Esophagus squamous epithelium (tissue), 5 donors: ENCODE results near the gene ANKS1A. TPM values are rescaled to one million over a fixed set of nuclear protein-coding genes. Genes with fewer than 3 reads are reported as not detected.

ENCODE experiments used
- DNase-seq: peaks from one replicate; lab custom pipeline; 2025; lab: John Stamatoyannopoulos, UW
- H3K27ac ChIP-seq, 4 donors: fragments of 200-600 bp; sonication (generic); one replicate each; pipeline ENCODE4 v1.5.1; 2016 to 2019; ENCODE audit warnings: mild to moderate bottlenecking in 1 of 4
- H3K27me3 ChIP-seq, 4 donors: fragments of 200-600 bp; sonication (generic); 1 replicate in 3 of 4; 2 replicates in 1 of 4; pipeline versions ENCODE4 v1.5.1 to v1.6.0; 2017 to 2021; ENCODE audit warnings: antibody characterized with exemption in 1 of 4
- H3K36me3 ChIP-seq, 3 donors: fragments of 200-600 bp; sonication (generic); one replicate each; pipeline ENCODE4 v1.5.1; 2016 to 2019
- H3K4me1 ChIP-seq, 3 donors: fragments of 200-600 bp; sonication (generic); one replicate each; pipeline ENCODE4 v1.5.1; 2017 to 2019
- H3K4me3 ChIP-seq, 4 donors: fragments of 200-600 bp; sonication (generic); 1 replicate in 3 of 4; 2 replicates in 1 of 4; pipeline ENCODE4 v1.5.1; 2016 to 2019; ENCODE audit warnings: mild to moderate bottlenecking in 2 of 4, moderate library complexity in 1 of 4
- H3K9me3 ChIP-seq, 3 donors: fragments of 200-600 bp; sonication (generic); one replicate each; pipeline ENCODE4 v1.5.1; 2016 to 2019
- CTCF ChIP-seq, 6 experiments: fragments of 450-650 bp in 4 of 6; fragments of 200-600 bp in 2 of 6; sonication (generic) in 2 of 6; IDR thresholded peaks; one replicate each; pipeline ENCODE4 v1.5.1; 2016 to 2019; ENCODE audit warnings: antibody characterized with exemption in 6 of 6, mild to moderate bottlenecking in 4 of 6, moderate library complexity in 4 of 6
- POLR2A ChIP-seq, 4 donors: fragments of 450-650 bp; IDR thresholded peaks; one replicate each; pipeline ENCODE4 v1.6.1; 2017; ENCODE audit warnings: antibody characterized with exemption in 4 of 4, mild to moderate bottlenecking in 4 of 4, moderate library complexity in 3 of 4
- WGBS, 2 donors: methylation state at CpG; one replicate each; pipeline ENCODE4 v1.1.5; 2018; 5-methylcytosine and 5-hydroxymethylcytosine counted together
- intact Hi-C: fragments of 100-400 bp; cut with DNase I; formaldehyde crosslinking; loops from one replicate; pipeline ENCODE4 v1.15.0; 2022
- total RNA-seq, 4 donors: library from RNA; depleted of rRNA; stranded (reverse); fragments of >200 nt; gene quantifications; one replicate each; pipeline ENCODE4 v1.1.0, GENCODE V29; 2016
- donor health status: DM: yes; HTN: yes; CAD: no.

The ANKS1A gene
- total RNA-seq, 4 donors from 2014 or later: 12.6 to 27.1 (median 17.5) TPM

- Histone ChIP-seq H3K9me3 (no peaks in the 10 kb centered on the region), H3K27ac (no peak overlapping the region), H3K36me3 (peaks cover 0 to 33% (median 0%) of the 10 kb centered on the region in 3 donors), H3K27me3 (no peaks in the 10 kb centered on the region), H3K4me3 (no peak overlapping the region), H3K4me1 (peaks cover 0 to 20% (median 0%) of the 10 kb centered on the region in 3 donors)
- DNase-seq: no peak
- intact Hi-C loops: no loop called here
- TF ChIP-seq POLR2A (IDR thresholded peaks at IDR 0.05) (no peak), CTCF (IDR thresholded peaks at IDR 0.05) (no peak)
- whole genome bisulfite sequencing, 2 donors: 67 to 87% methylated on average over 2 of the region's 2 CpGs
These were observed 81.9 kb downstream of the ANKS1A start for GRCh38 chr6:34970957-34971356.

- no peaks in the 10 kb centered on the region for H3K27me3 ChIP-seq
- no peak overlapping the region for H3K27ac ChIP-seq
- no peaks in the 10 kb centered on the region for H3K9me3 ChIP-seq
- no CpG with 5 or more reads among the region's 2 CpGs for WGBS, 2 donors
- H3K4me3 ChIP-seq: no peak overlapping the region
- DNase-seq: no peak
- no peak for TF ChIP-seq CTCF (IDR thresholded peaks at IDR 0.05)
- no peak for TF ChIP-seq POLR2A (IDR thresholded peaks at IDR 0.05)
- intact Hi-C loops: no loop called here
- peaks cover 0 to 20% (median 0%) of the 10 kb centered on the region in 3 donors for H3K4me1 ChIP-seq
- peaks cover 0 to 41% (median 0%) of the 10 kb centered on the region in 3 donors for H3K36me3 ChIP-seq
These were observed 84.6 kb downstream of the ANKS1A start for GRCh38 chr6:34973547-34974248.

- no peak for TF ChIP-seq POLR2A (IDR thresholded peaks at IDR 0.05)
- no peak for TF ChIP-seq CTCF (IDR thresholded peaks at IDR 0.05)
- H3K4me1 ChIP-seq: peaks cover 0 to 16% (median 0%) of the 10 kb centered on the region in 3 donors
- no peaks in the 10 kb centered on the region for H3K9me3 ChIP-seq
- no CpG with 5 or more reads among the region's 1 CpG for WGBS, 2 donors
- no peaks in the 10 kb centered on the region for H3K27me3 ChIP-seq
- no peak overlapping the region for H3K4me3 ChIP-seq
- H3K36me3 ChIP-seq: peaks cover 0 to 44% (median 0%) of the 10 kb centered on the region in 3 donors
- intact Hi-C loops: no loop called here
- DNase-seq: no peak
- no peak overlapping the region for H3K27ac ChIP-seq
These were observed 85.2 kb downstream of the ANKS1A start for GRCh38 chr6:34974249-34974642.

- Histone ChIP-seq H3K4me1 (no peaks in the 10 kb centered on the region), H3K27me3 (no peaks in the 10 kb centered on the region), H3K27ac (no peak overlapping the region), H3K4me3 (no peak overlapping the region), H3K9me3 (no peaks in the 10 kb centered on the region), H3K36me3 (peaks cover 0 to 37% (median 0%) of the 10 kb centered on the region in 3 donors)
- no peak for TF ChIP-seq CTCF (IDR thresholded peaks at IDR 0.05)
- TF ChIP-seq POLR2A (IDR thresholded peaks at IDR 0.05): no peak
- DNase-seq: no peak
- 93 to 97% methylated on average over 2 of the region's 2 CpGs for WGBS, 2 donors
- intact Hi-C loops: no loop called here
These were observed 87.2 kb downstream of the ANKS1A start for GRCh38 chr6:34976239-34976638.

GRCh38 chr6:34979218-34979617, 90.2 kb downstream of the ANKS1A start:
- WGBS, 2 donors: 70 to 83% methylated on average over 2 of the region's 2 CpGs
- Histone ChIP-seq H3K9me3 (no peaks in the 10 kb centered on the region), H3K27ac (no peak overlapping the region), H3K27me3 (no peaks in the 10 kb centered on the region), H3K36me3 (peaks cover 0 to 47% (median 9%) of the 10 kb centered on the region in 3 donors), H3K4me3 (no peak overlapping the region), H3K4me1 (no peaks in the 10 kb centered on the region)
- TF ChIP-seq POLR2A (IDR thresholded peaks at IDR 0.05) (no peak), CTCF (IDR thresholded peaks at IDR 0.05) (no peak)
- intact Hi-C loops: no loop called here
- no peak for DNase-seq
